ENCODE data around the gene CRYZL1. TPM values are rescaled to one million over a fixed set of nuclear protein-coding genes. Genes with fewer than 3 reads are reported as not detected.
A peak's percentile ranks its signal among the peaks of the same experiment; 100 is the strongest.

CRYZL1 gene
- total RNA-seq, 1 experiment from 2014 or later: 46.6 TPM

GRCh38 chr21:33668180-33668579 lies 26.6 kb upstream of the CRYZL1 start:
- BruUV-seq (replicated peaks): no TSS peak
- H3K27ac ChIP-seq (ENCODE audit: low read depth, low read length, poor library complexity, severe bottlenecking): peak overlapping the region; percentile 8
- intact Hi-C loops (cut with micrococcal nuclease; ENCODE audit: unreplicated experiment): no loop called here
- no peak for DNase-seq (ENCODE audit: low spot score)
- no peaks in the 10 kb centered on the region for H3K9me3 ChIP-seq (ENCODE audit: low read depth, low read length, poor library complexity, severe bottlenecking)
- ChIA-PET CTCF (no interaction called here), POLR2A (ENCODE audit: low non-redundant PET) (no interaction called here)
- H3K36me3 ChIP-seq (ENCODE audit: insufficient read depth, low read length, poor library complexity, severe bottlenecking): no peaks in the 10 kb centered on the region
- H3K4me3 ChIP-seq (ENCODE audit: low read depth, low read length, poor library complexity, severe bottlenecking): no peak overlapping the region
- no peak for TF ChIP-seq CTCF (conservative IDR thresholded peaks at IDR 0.05; ENCODE audit: low read depth, low read length)
- TF ChIP-seq EZH2 (IDR thresholded peaks at IDR 0.05; ENCODE audit: borderline replicate concordance, low read depth, low read length, poor library complexity, severe bottlenecking): no peak
- no peaks in the 10 kb centered on the region for H3K4me1 ChIP-seq (ENCODE audit: insufficient read depth, low read length, poor library complexity, severe bottlenecking)
- no peaks in the 10 kb centered on the region for H3K27me3 ChIP-seq (replicated peaks; ENCODE audit: insufficient read depth, low read depth, low read length, poor library complexity)

DNA sequence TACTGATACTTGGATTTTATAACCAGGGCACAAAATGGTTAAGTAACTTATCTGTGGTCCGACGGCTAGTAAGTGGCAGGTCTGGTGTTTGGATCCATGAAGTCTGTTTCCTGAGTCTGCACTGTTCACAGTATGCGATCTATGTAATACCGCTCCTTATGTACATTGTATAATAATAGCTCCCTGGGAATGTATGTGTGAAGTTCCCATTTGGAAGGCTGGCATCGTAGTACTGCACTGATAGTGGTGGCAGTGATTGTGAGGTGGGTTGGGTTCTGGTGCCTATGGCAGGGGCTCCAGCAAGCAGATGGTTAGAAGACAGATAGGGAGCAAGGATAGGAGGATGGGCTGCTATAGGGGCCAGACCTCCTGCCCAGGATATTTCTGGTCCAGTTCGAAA lies 26.1 kb upstream of the CRYZL1 start:
- ChIA-PET POLR2A (ENCODE audit: low non-redundant PET) (no interaction called here), CTCF (no interaction called here)
- no peaks in the 10 kb centered on the region for H3K36me3 ChIP-seq (ENCODE audit: insufficient read depth, low read length, poor library complexity, severe bottlenecking)
- DNase-seq (ENCODE audit: low spot score): no peak
- BruUV-seq (replicated peaks): no TSS peak
- H3K27ac ChIP-seq (ENCODE audit: low read depth, low read length, poor library complexity, severe bottlenecking): peak overlapping the region; percentile 8
- no peaks in the 10 kb centered on the region for H3K4me1 ChIP-seq (ENCODE audit: insufficient read depth, low read length, poor library complexity, severe bottlenecking)
- H3K27me3 ChIP-seq (replicated peaks; ENCODE audit: insufficient read depth, low read depth, low read length, poor library complexity): no peaks in the 10 kb centered on the region
- intact Hi-C loops (cut with micrococcal nuclease; ENCODE audit: unreplicated experiment): no loop called here
- no peaks in the 10 kb centered on the region for H3K9me3 ChIP-seq (ENCODE audit: low read depth, low read length, poor library complexity, severe bottlenecking)
- no peak for TF ChIP-seq EZH2 (IDR thresholded peaks at IDR 0.05; ENCODE audit: borderline replicate concordance, low read depth, low read length, poor library complexity, severe bottlenecking)
- no peak for TF ChIP-seq CTCF (conservative IDR thresholded peaks at IDR 0.05; ENCODE audit: low read depth, low read length)
- H3K4me3 ChIP-seq (ENCODE audit: low read depth, low read length, poor library complexity, severe bottlenecking): no peak overlapping the region

- TF ChIP-seq CTCF (conservative IDR thresholded peaks at IDR 0.05; ENCODE audit: low read depth, low read length) (no peak), EZH2 (IDR thresholded peaks at IDR 0.05; ENCODE audit: borderline replicate concordance, low read depth, low read length, poor library complexity, severe bottlenecking) (no peak)
- POLR2A ChIA-PET (ENCODE audit: low non-redundant PET): no interaction called here
- Histone ChIP-seq H3K36me3 (ENCODE audit: insufficient read depth, low read length, poor library complexity, severe bottlenecking) (no peaks in the 10 kb centered on the region), H3K27ac (ENCODE audit: low read depth, low read length, poor library complexity, severe bottlenecking) (no peak overlapping the region), H3K4me1 (ENCODE audit: insufficient read depth, low read length, poor library complexity, severe bottlenecking) (no peaks in the 10 kb centered on the region), H3K27me3 (replicated peaks; ENCODE audit: insufficient read depth, low read depth, low read length, poor library complexity) (no peaks in the 10 kb centered on the region), H3K4me3 (ENCODE audit: low read depth, low read length, poor library complexity, severe bottlenecking) (no peak overlapping the region), H3K9me3 (ENCODE audit: low read depth, low read length, poor library complexity, severe bottlenecking) (peaks cover under 1% of the 10 kb centered on the region)
- intact Hi-C loops (cut with micrococcal nuclease; ENCODE audit: unreplicated experiment): no loop called here
- no TSS peak for BruUV-seq (replicated peaks)
- DNase-seq (ENCODE audit: low spot score): no peak
- CTCF ChIA-PET: no interaction called here
Measured at GRCh38 chr21:33666153-33666552, 24.6 kb upstream of the CRYZL1 start.
